ENCODE results near the gene SCGB1A1.
A peak's percentile ranks its signal among the peaks of the same experiment; 100 is the strongest.

Gene SCGB1A1

GRCh38 chr11:62431171-62431901 lies 12.5 kb downstream of the SCGB1A1 start:
- no peak overlapping the region for H3K4me3 Mint-ChIP-seq
- H3K9me3 Mint-ChIP-seq, result peaks cover 13% of the 10 kb centered on the region
- DNase-seq, result no peak
- H3K36me3 Mint-ChIP-seq (ENCODE audit: low read depth), result peaks cover 4% of the 10 kb centered on the region
- H3K27ac Mint-ChIP-seq, result no peak overlapping the region
- peaks cover 68% of the 10 kb centered on the region for H3K4me1 Mint-ChIP-seq
- peaks cover 7% of the 10 kb centered on the region for H3K27me3 Mint-ChIP-seq (ENCODE audit: low read depth, poor library complexity)
- no peak for TF ChIP-seq CTCF (IDR thresholded peaks at IDR 0.05)

- no peak for TF ChIP-seq CTCF (IDR thresholded peaks at IDR 0.05)
- Mint-ChIP-seq H3K36me3 (ENCODE audit: low read depth) (peaks cover 4% of the 10 kb centered on the region), H3K27ac (no peak overlapping the region), H3K9me3 (peaks cover 13% of the 10 kb centered on the region), H3K4me1 (peaks cover 59% of the 10 kb centered on the region), H3K4me3 (no peak overlapping the region), H3K27me3 (ENCODE audit: low read depth, poor library complexity) (peaks cover 4% of the 10 kb centered on the region)
- no peak for DNase-seq
These were observed 13.9 kb downstream of the SCGB1A1 start for GRCh38 chr11:62432695-62433094.

- Mint-ChIP-seq H3K27me3 (ENCODE audit: low read depth, poor library complexity) (peaks cover 4% of the 10 kb centered on the region), H3K4me1 (peaks cover 57% of the 10 kb centered on the region), H3K4me3 (peak overlapping the region; percentile 45), H3K27ac (no peak overlapping the region), H3K9me3 (peaks cover 13% of the 10 kb centered on the region), H3K36me3 (ENCODE audit: low read depth) (peaks cover 4% of the 10 kb centered on the region)
- no peak for DNase-seq
- TF ChIP-seq CTCF (IDR thresholded peaks at IDR 0.05), result no peak
These were observed 14.5 kb downstream of the SCGB1A1 start for GRCh38 chr11:62433141-62433903.

- TF ChIP-seq CTCF (IDR thresholded peaks at IDR 0.05), result no peak
- Mint-ChIP-seq H3K27me3 (ENCODE audit: low read depth, poor library complexity) (peaks cover 4% of the 10 kb centered on the region), H3K4me3 (no peak overlapping the region), H3K4me1 (peaks cover 52% of the 10 kb centered on the region), H3K27ac (peak overlapping the region; percentile 67), H3K36me3 (ENCODE audit: low read depth) (peaks cover 4% of the 10 kb centered on the region), H3K9me3 (peaks cover 13% of the 10 kb centered on the region)
- DNase-seq, result no peak
These were observed 15.1 kb downstream of the SCGB1A1 start for GRCh38 chr11:62433904-62434276.

GRCh38 chr11:62435846-62436660 lies 17.2 kb downstream of the SCGB1A1 start:
- H3K4me1 Mint-ChIP-seq, result peaks cover 53% of the 10 kb centered on the region

More at GRCh38 chr11:62435846-62436660, 17.2 kb downstream of the SCGB1A1 start:
- H3K4me3 Mint-ChIP-seq, result no peak overlapping the region
- H3K27ac Mint-ChIP-seq, result peak overlapping the region; percentile 72
- DNase-seq, result no peak
- no peaks in the 10 kb centered on the region for H3K27me3 Mint-ChIP-seq (ENCODE audit: low read depth, poor library complexity)
- peaks cover 4% of the 10 kb centered on the region for H3K9me3 Mint-ChIP-seq
- no peak for TF ChIP-seq CTCF (IDR thresholded peaks at IDR 0.05)
- H3K36me3 Mint-ChIP-seq (ENCODE audit: low read depth), result no peaks in the 10 kb centered on the region
